Neuronal stem cell (in vitro differentiated cells): Measurements from ENCODE around the gene CNTN5.

ENCODE experiments used
- DNase-seq: peaks from one replicate; pipeline ENCODE4 v3.0.0-alpha.2; 2013; ENCODE audit warnings: low spot score
- H2AFZ ChIP-seq: one replicate; pipeline ENCODE4 v1.6.1; 2013; ENCODE audit warnings: mild to moderate bottlenecking, low read length, inconsistent platforms
- H2AK5ac ChIP-seq: 2 replicates; pipeline ENCODE4 v1.6.1; 2013; ENCODE audit warnings: low read depth, mild to moderate bottlenecking, inconsistent platforms, low read length, moderate library complexity, mixed read lengths
- H2BK120ac ChIP-seq: 2 replicates; pipeline ENCODE4 v1.6.1; 2013; ENCODE audit warnings: low read depth, mild to moderate bottlenecking, inconsistent platforms, low read length, moderate library complexity, mixed read lengths
- H2BK12ac ChIP-seq: one replicate; pipeline ENCODE4 v1.6.1; 2013; ENCODE audit warnings: low read length, inconsistent platforms
- H2BK15ac ChIP-seq: 2 replicates; pipeline ENCODE4 v1.6.1; 2013; ENCODE audit warnings: mild to moderate bottlenecking, low read length, inconsistent platforms, mixed read lengths
- H2BK5ac ChIP-seq: one replicate; pipeline ENCODE4 v1.6.1; 2013; ENCODE audit warnings: inconsistent platforms, mild to moderate bottlenecking, low read length, moderate library complexity
- H3K14ac ChIP-seq: one replicate; pipeline ENCODE4 v1.6.1; 2013; ENCODE audit warnings: low read length, inconsistent platforms
- H3K18ac ChIP-seq: 2 replicates; pipeline ENCODE4 v1.6.1; 2013; ENCODE audit warnings: low read length, inconsistent platforms
- H3K23ac ChIP-seq: 2 replicates; pipeline ENCODE4 v1.6.1; 2013; ENCODE audit warnings: low read depth, mild to moderate bottlenecking, mixed read lengths, low read length, inconsistent platforms; ENCODE audit not compliant: poor library complexity
- H3K27ac ChIP-seq: replicated peaks from 3 replicates; pipeline ENCODE4 v1.5.1; 2013; ENCODE audit warnings: low read length, inconsistent platforms
- H3K27me3 ChIP-seq, 3 experiments: 2 replicates each; pipeline ENCODE4 v1.6.1; 2013; ENCODE audit warnings: low read length in 3 of 3, mild to moderate bottlenecking in 2 of 3, inconsistent platforms in 1 of 3, low read depth in 1 of 3, mixed read lengths in 1 of 3, moderate library complexity in 1 of 3; ENCODE audit not compliant: control insufficient read depth in 3 of 3, insufficient read depth in 3 of 3
- H3K36me3 ChIP-seq, 2 donors: replicated peaks in 1 of 2; 2 replicates each; pipeline ENCODE4 v1.6.1; 2013; ENCODE audit warnings: low read length in 2 of 2; ENCODE audit not compliant: control insufficient read depth in 2 of 2, insufficient read depth in 2 of 2
- H3K4ac ChIP-seq: 2 replicates; pipeline ENCODE4 v1.6.1; 2013; ENCODE audit warnings: inconsistent platforms, mild to moderate bottlenecking, low read length, moderate library complexity
- H3K4me1 ChIP-seq, 2 donors: 1 replicate in 1 of 2; 2 replicates in 1 of 2; pipeline ENCODE4 v1.6.1; 2013; ENCODE audit warnings: low read length in 2 of 2, low read depth in 1 of 2; ENCODE audit not compliant: control insufficient read depth in 2 of 2, insufficient read depth in 1 of 2
- H3K4me2 ChIP-seq: one replicate; pipeline ENCODE4 v1.6.1; 2013; ENCODE audit warnings: mild to moderate bottlenecking, low read length, inconsistent platforms; ENCODE audit not compliant: insufficient read depth, poor library complexity, severe bottlenecking
- H3K4me3 ChIP-seq, 2 donors: 2 replicates each; pipeline ENCODE4 v1.5.1; 2013; ENCODE audit warnings: low read length in 2 of 2, mild to moderate bottlenecking in 2 of 2, inconsistent platforms in 1 of 2, moderate library complexity in 1 of 2
- H3K79me1 ChIP-seq: one replicate; pipeline ENCODE4 v1.6.1; 2013; ENCODE audit warnings: low read depth, mild to moderate bottlenecking, inconsistent platforms, low read length, moderate library complexity
- H3K9ac ChIP-seq: one replicate; pipeline ENCODE4 v1.6.1; 2013; ENCODE audit warnings: mild to moderate bottlenecking, low read depth, low read length, inconsistent platforms; ENCODE audit not compliant: poor library complexity
- H3K9me3 ChIP-seq, 2 donors: replicated peaks in 1 of 2; 2 replicates each; pipeline versions ENCODE3 to v1.6.1; 2013; ENCODE audit warnings: low read length in 2 of 2, mild to moderate bottlenecking in 2 of 2, inconsistent platforms in 1 of 2, low read depth in 1 of 2, mixed read lengths in 1 of 2, moderate library complexity in 1 of 2; ENCODE audit not compliant: control insufficient read depth in 2 of 2, insufficient read depth in 1 of 2
- H4K8ac ChIP-seq: one replicate; pipeline ENCODE4 v1.6.1; 2013; ENCODE audit warnings: low read depth, mild to moderate bottlenecking, inconsistent platforms, low read length, moderate library complexity
- H4K91ac ChIP-seq: one replicate; pipeline ENCODE4 v1.6.1; 2013; ENCODE audit warnings: low read length, low read depth, mild to moderate bottlenecking, inconsistent platforms; ENCODE audit not compliant: poor library complexity
- WGBS, 2 donors: extraction: QIAGEN DNeasy Blood & Tissue Kit; methylation state at CpG; one replicate each; pipeline ENCODE4 v1.1.7; 2013; ENCODE audit warnings: missing lambda C conversion rate in 2 of 2, mixed read lengths in 1 of 2; ENCODE audit not compliant: insufficient read length in 2 of 2, insufficient replicate concordance in 1 of 2; ENCODE audit errors: extremely low coverage in 2 of 2; 5-methylcytosine and 5-hydroxymethylcytosine counted together

CNTN5 gene

GRCh38 chr11:100080381-100080780, 1059.6 kb downstream of the CNTN5 start:
- Histone ChIP-seq H2BK120ac (no peak overlapping the region), H2BK5ac (no peak overlapping the region), H3K23ac (no peak overlapping the region), H2BK15ac (no peak overlapping the region), H4K91ac (no peak overlapping the region), H3K9me3 (no peaks in the 10 kb centered on the region), H3K14ac (no peak overlapping the region), H4K8ac (no peak overlapping the region), H3K4ac (no peak overlapping the region), H3K27me3 (no peaks in the 10 kb centered on the region), H3K4me1 (no peaks in the 10 kb centered on the region), H2AK5ac (no peak overlapping the region), H3K79me1 (no peaks in the 10 kb centered on the region), H3K9ac (no peak overlapping the region), H2AFZ (no peak overlapping the region), H2BK12ac (no peak overlapping the region), H3K36me3 (no peaks in the 10 kb centered on the region), H3K4me2 (no peak overlapping the region), H3K4me3 (no peak overlapping the region), H3K27ac (no peak overlapping the region), H3K18ac (no peak overlapping the region)
- no CpG with 5 or more reads among the region's 2 CpGs for WGBS, 2 donors
- DNase-seq = peak; percentile 2

GRCh38 chr11:100080821-100081220, 1060.1 kb downstream of the CNTN5 start:
- Histone ChIP-seq H4K8ac (no peak overlapping the region), H3K27me3 (no peaks in the 10 kb centered on the region), H4K91ac (no peak overlapping the region), H2BK5ac (no peak overlapping the region), H2BK120ac (no peak overlapping the region), H3K23ac (no peak overlapping the region), H3K4me3 (no peak overlapping the region), H3K4me2 (no peak overlapping the region), H3K4ac (no peak overlapping the region), H3K27ac (no peak overlapping the region), H3K36me3 (no peaks in the 10 kb centered on the region), H3K18ac (no peak overlapping the region), H3K14ac (no peak overlapping the region), H3K9me3 (no peaks in the 10 kb centered on the region), H3K79me1 (no peaks in the 10 kb centered on the region), H3K4me1 (no peaks in the 10 kb centered on the region), H2AK5ac (no peak overlapping the region), H2BK15ac (no peak overlapping the region), H2AFZ (no peak overlapping the region), H3K9ac (no peak overlapping the region), H2BK12ac (no peak overlapping the region)
- no peak for DNase-seq

GRCh38 chr11:100093698-100094097, 1072.9 kb downstream of the CNTN5 start:
- Histone ChIP-seq H3K4me1 (no peaks in the 10 kb centered on the region), H3K14ac (no peak overlapping the region), H4K8ac (no peak overlapping the region), H3K4ac (no peak overlapping the region), H3K9ac (no peak overlapping the region), H2BK15ac (no peak overlapping the region), H2BK120ac (no peak overlapping the region), H3K79me1 (no peaks in the 10 kb centered on the region), H3K9me3 (peaks cover 0 to 2% of the 10 kb centered on the region in 2 donors), H2BK12ac (no peak overlapping the region), H3K27ac (no peak overlapping the region), H2AFZ (no peak overlapping the region), H3K18ac (no peak overlapping the region), H3K4me3 (no peak overlapping the region), H4K91ac (no peak overlapping the region), H3K27me3 (no peaks in the 10 kb centered on the region), H2BK5ac (no peak overlapping the region), H3K23ac (no peak overlapping the region), H2AK5ac (no peak overlapping the region), H3K36me3 (no peaks in the 10 kb centered on the region), H3K4me2 (no peak overlapping the region)
- no CpG with 5 or more reads among the region's 2 CpGs for WGBS, 2 donors
- no peak for DNase-seq

- Histone ChIP-seq H3K27ac (no peak overlapping the region), H2AFZ (no peak overlapping the region), H3K4me1 (no peaks in the 10 kb centered on the region), H3K27me3 (no peaks in the 10 kb centered on the region), H3K4me3 (no peak overlapping the region), H2BK5ac (no peak overlapping the region), H2BK12ac (no peak overlapping the region), H3K79me1 (no peaks in the 10 kb centered on the region), H3K18ac (no peak overlapping the region), H4K8ac (no peak overlapping the region), H3K4me2 (no peak overlapping the region), H3K36me3 (no peaks in the 10 kb centered on the region), H2BK120ac (no peak overlapping the region), H3K23ac (no peak overlapping the region), H3K9ac (no peak overlapping the region), H4K91ac (no peak overlapping the region), H3K14ac (no peak overlapping the region), H3K9me3 (peaks cover 0 to 2% of the 10 kb centered on the region in 2 donors), H2AK5ac (no peak overlapping the region), H2BK15ac (no peak overlapping the region), H3K4ac (no peak overlapping the region)
- no CpG with 5 or more reads among the region's 4 CpGs for WGBS, 2 donors
- no peak for DNase-seq
Observed at GRCh38 chr11:100094121-100094865, 1073.5 kb downstream of the CNTN5 start.
